Activated naive CD8-positive, alpha-beta T cell (primary cell): ENCODE results near the gene STK31.
"Not testable (repeated sequence)": the region's sequence is repeated elsewhere in the genome, so short reads cannot be mapped to it uniquely, and the experiment has no call there.

Source experiments
- H3K27ac Mint-ChIP-seq: one replicate; pipeline ENCODE4 v1.8.0; 2021; ENCODE audit warnings: mixed read lengths
- H3K27me3 Mint-ChIP-seq: one replicate; pipeline ENCODE4 v1.8.0; 2021; ENCODE audit warnings: mixed read lengths
- H3K36me3 Mint-ChIP-seq: one replicate; pipeline ENCODE4 v1.8.0; 2021; ENCODE audit warnings: mixed read lengths
- H3K4me1 Mint-ChIP-seq: one replicate; pipeline ENCODE4 v1.8.0; 2021; ENCODE audit warnings: low read depth, mixed read lengths
- H3K4me3 Mint-ChIP-seq: one replicate; pipeline ENCODE4 v1.8.0; 2021; ENCODE audit warnings: mild to moderate bottlenecking, mixed read lengths
- H3K9me3 Mint-ChIP-seq: one replicate; pipeline ENCODE4 v1.8.0; 2021; ENCODE audit warnings: low read depth, mixed read lengths

Gene STK31

DNA sequence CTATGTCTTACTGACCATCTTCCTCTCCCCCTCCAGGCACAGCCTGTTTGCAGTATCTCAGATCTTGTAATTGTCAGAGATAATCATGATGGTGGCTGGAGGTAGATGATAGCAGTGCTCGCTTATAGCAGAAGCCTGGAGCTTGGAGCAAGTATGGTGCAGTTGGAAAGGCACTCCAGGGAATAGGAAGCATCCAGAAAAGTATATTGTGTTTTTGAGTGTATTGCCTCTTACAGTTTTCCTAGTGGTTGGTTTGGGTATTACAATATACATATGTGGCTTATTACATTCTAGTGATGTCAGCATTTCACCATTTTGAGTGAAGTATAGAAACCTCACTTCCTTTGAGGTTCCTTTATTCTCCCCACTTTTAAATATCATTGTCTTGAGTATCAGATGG lies 101.5 kb downstream of the STK31 start:
- H3K27me3 Mint-ChIP-seq, result peaks cover 2% of the 10 kb centered on the region
- H3K36me3 Mint-ChIP-seq, result peaks cover 2% of the 10 kb centered on the region
- H3K9me3 Mint-ChIP-seq, result peaks cover 19% of the 10 kb centered on the region
- no peak overlapping the region for H3K27ac Mint-ChIP-seq
- no peak overlapping the region for H3K4me3 Mint-ChIP-seq
- H3K4me1 Mint-ChIP-seq, result no peaks in the 10 kb centered on the region

DNA sequence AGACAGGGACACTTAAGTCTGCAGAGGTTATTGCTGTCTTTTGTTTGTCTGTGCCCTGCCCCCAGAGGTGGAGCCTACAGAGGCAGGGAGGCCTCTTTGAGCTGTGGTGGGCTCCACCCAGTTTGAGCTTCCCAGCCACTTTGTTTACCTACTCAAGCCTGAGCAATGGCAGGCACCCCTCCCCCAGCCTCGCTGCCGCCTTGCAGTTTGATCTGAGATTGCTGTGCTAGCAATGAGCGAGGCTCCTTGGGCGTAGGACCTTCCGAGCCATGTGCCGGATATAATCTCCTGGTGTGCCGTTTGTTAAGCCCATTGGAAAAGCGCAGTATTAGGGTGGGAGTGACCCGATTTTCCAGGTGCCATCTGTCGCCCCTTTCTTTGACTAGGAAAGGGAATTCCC lies 118.1 kb downstream of the STK31 start:
- H3K27ac Mint-ChIP-seq, H3K4me3 Mint-ChIP-seq, H3K4me1 Mint-ChIP-seq, H3K27me3 Mint-ChIP-seq, H3K36me3 Mint-ChIP-seq: not testable (repeated sequence)
- peaks cover 12% of the 10 kb centered on the region for H3K9me3 Mint-ChIP-seq

DNA sequence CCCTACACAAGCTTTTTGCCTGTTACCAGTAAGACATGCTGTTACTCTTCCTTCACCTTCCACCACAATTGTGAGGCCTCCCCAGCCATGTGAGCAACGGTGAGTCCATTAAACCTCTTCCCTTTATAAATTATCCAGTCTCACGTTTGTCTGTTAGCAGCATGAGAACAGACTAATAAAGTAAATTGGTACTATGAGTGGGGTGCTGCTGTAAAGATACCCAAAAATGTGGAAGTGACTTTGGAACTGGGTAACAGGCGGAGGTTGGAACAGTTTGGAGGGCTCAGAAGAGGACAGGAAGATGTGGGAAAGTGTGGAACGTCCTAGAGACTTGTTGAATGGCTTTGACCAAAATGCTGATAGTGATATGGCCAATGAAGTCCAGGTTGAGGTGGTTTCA lies 122.7 kb downstream of the STK31 start:
- H3K4me3 Mint-ChIP-seq, H3K4me1 Mint-ChIP-seq, H3K27me3 Mint-ChIP-seq, H3K27ac Mint-ChIP-seq: not testable (repeated sequence)
- peaks cover 15% of the 10 kb centered on the region for H3K36me3 Mint-ChIP-seq
- H3K9me3 Mint-ChIP-seq, result peaks cover 20% of the 10 kb centered on the region

DNA sequence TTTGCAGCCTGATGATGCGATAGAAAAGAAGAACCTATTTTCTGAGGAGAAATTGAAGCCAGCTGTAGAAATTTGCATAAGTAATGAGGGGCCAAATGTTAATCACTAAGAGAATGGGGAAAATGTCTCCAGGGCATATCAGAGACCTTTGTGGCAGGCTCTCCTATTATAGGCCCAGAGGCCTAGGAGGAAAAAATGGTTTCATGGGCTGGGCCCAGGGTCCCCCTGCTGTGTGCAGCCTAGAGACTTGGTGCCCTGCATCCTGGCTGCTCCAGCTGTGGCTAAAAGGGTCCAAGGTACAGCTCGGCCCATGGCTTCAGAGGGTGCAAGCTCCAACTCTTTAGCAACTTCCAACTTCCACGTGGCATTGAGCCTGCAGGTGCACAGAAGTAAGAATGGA lies 123.4 kb downstream of the STK31 start:
- Mint-ChIP-seq H3K4me3 (no peak overlapping the region), H3K9me3 (peaks cover 22% of the 10 kb centered on the region), H3K27ac (no peak overlapping the region), H3K27me3 (peaks cover 4% of the 10 kb centered on the region), H3K4me1 (no peaks in the 10 kb centered on the region), H3K36me3 (peaks cover 15% of the 10 kb centered on the region)

DNA sequence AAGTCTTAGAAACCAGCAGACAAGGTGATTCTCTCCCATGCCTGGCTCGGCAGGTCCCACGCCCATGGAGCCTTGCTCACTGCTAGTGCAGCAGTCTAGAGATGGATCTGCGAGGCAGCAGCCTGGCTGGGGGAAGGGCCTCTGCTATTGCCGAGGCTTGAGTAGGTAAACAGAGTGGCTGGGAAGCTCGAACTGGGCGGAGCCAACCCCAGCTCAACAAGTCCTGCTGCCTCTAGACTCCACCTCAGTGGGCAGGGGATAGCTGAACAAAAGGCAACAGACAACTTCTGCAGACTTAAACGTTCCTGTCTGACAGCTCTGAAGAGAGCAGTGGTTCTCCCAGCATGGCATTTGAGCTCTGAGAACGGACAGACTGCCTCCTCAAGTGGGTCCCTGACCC lies 134.8 kb downstream of the STK31 start:
- not testable (repeated sequence) for H3K4me1 Mint-ChIP-seq, H3K27me3 Mint-ChIP-seq, H3K36me3 Mint-ChIP-seq, H3K4me3 Mint-ChIP-seq, H3K27ac Mint-ChIP-seq
- peaks cover 17% of the 10 kb centered on the region for H3K9me3 Mint-ChIP-seq

DNA sequence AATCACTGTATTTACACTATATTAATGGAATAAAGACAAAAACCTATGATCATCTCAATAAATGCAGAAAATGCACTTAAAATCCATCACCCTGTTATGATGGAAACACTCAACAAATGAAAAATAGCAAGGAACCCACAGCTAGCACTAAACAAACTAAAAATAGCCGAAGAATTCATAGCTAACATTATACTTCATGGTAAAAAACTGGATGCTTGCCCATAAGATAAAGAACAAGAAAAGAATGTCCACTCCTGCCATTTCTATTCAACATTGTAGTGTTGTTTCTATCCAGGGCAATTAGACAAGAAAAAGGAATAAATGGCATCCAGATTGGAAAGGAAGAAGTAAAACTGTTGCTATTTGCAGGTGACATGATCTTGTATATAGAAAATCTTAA lies 142.1 kb downstream of the STK31 start:
- Mint-ChIP-seq H3K36me3 (no peaks in the 10 kb centered on the region), H3K27ac (no peak overlapping the region), H3K4me3 (no peak overlapping the region), H3K27me3 (peaks cover under 1% of the 10 kb centered on the region), H3K4me1 (no peaks in the 10 kb centered on the region), H3K9me3 (peaks cover 7% of the 10 kb centered on the region)

DNA sequence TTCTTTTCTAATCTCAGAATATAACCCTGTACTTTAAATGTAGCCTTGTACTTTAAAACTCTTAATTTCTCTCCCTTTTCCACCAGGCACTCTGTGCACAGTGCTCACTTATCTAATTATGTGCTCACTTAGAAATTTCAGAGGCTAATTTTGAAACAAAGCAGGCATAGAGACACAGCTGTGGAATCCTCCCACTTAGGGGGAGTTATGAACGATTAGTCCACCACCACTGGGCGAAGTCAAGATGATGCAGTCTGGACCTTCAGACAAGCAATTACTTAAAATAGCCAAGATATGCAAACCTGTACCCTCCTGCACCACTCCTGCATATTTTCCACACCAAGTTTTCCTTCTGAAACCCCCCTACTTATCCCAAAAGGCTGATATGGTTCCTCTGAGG lies 143.0 kb downstream of the STK31 start:
- no peaks in the 10 kb centered on the region for H3K27me3 Mint-ChIP-seq
- H3K27ac Mint-ChIP-seq, result no peak overlapping the region
- no peaks in the 10 kb centered on the region for H3K4me1 Mint-ChIP-seq
- H3K36me3 Mint-ChIP-seq, result no peaks in the 10 kb centered on the region
- H3K4me3 Mint-ChIP-seq, result no peak overlapping the region
- H3K9me3 Mint-ChIP-seq, result peaks cover 3% of the 10 kb centered on the region

DNA sequence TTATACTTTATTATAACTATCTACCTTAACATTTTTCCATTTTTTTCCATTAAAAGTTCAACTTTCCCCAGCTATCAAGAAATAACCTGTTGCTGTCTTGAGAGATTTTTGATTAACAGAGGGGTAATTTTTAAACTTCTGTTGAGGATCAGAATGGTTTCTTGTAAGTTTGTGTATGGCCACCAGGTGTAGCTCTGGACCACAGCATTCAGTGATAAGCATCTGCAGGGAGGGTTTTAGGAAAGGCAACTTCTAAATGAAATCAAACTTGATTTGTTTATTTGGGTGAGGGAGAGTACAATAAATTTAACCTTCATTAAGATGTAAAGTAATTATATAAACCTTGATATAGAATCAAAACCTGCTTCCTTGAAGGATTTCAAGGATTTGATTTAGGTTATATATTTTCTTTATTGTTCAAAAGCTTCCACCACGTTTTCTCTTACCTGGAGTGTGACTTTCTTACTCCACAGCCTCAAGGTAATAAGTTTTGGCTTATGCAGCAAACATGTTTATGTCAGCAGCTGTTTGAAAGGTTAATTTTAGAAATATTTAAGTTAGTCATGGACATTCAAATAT lies 153.3 kb downstream of the STK31 start:
- Mint-ChIP-seq H3K27ac (no peak overlapping the region), H3K9me3 (no peaks in the 10 kb centered on the region), H3K27me3 (peaks cover 3% of the 10 kb centered on the region), H3K36me3 (no peaks in the 10 kb centered on the region), H3K4me1 (no peaks in the 10 kb centered on the region), H3K4me3 (no peak overlapping the region)

DNA sequence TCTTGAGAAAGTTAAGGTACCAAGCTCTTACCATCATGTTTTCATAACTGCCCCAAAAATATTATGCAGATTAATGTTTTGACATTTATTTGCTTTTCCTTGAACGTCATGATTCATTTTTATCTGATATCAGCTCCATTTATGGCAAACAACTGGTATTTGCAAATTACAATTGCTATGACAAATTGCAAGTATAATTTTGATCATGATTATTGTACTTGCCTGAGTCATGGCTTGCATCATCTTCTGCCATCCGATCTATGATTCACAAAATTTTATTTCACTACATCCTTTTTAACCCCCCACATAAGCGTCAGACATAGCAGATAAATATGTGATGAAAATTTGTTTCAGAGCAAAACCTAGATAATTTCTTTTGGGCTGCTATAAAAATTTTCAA lies 155.0 kb downstream of the STK31 start:
- no peaks in the 10 kb centered on the region for H3K4me1 Mint-ChIP-seq
- H3K27ac Mint-ChIP-seq, result no peak overlapping the region
- H3K9me3 Mint-ChIP-seq, result no peaks in the 10 kb centered on the region
- H3K27me3 Mint-ChIP-seq, result peaks cover 3% of the 10 kb centered on the region
- no peaks in the 10 kb centered on the region for H3K36me3 Mint-ChIP-seq
- H3K4me3 Mint-ChIP-seq, result no peak overlapping the region

DNA sequence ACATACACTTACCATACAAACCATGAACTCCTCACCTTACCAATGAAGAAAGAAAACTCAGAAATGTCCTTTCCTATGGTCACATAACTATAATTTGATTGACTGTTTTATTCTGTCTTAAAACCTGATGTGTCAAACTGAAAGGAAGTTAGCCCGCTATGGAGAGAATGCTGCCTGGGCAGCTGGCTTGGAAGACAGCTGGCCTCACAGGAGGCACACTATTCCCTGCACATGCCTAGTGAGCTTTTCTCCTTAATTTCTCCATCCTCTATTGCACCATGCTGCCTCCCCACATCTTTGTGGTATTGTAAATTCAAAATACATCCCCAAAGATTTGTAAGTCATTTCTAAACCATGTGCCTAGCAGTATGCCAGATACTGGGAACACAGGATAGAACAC lies 163.3 kb downstream of the STK31 start:
- Mint-ChIP-seq H3K4me1 (no peaks in the 10 kb centered on the region), H3K27me3 (peaks cover 14% of the 10 kb centered on the region), H3K9me3 (no peaks in the 10 kb centered on the region), H3K4me3 (no peak overlapping the region), H3K36me3 (no peaks in the 10 kb centered on the region), H3K27ac (no peak overlapping the region)

DNA sequence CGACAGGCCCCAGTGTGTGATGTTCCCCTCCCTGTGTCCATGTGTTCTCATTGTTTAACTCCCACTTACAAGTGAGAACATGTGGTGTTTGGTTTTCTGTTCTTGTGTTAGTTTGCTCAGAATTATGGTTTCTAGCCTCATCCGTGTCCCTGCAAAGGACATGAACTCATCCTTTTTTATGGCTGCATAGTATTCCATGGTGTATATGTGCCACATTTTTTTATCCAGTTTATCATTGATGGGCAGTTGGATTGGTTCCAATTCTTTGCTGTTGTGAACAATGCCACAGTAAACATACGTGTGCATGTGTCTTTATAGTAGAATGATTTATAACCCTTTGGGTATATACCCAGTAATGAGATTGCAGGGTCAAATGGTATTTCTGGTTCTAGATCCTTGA lies 166.5 kb downstream of the STK31 start:
- not testable (repeated sequence) for H3K9me3 Mint-ChIP-seq, H3K36me3 Mint-ChIP-seq, H3K27ac Mint-ChIP-seq, H3K4me3 Mint-ChIP-seq, H3K4me1 Mint-ChIP-seq
- peaks cover 18% of the 10 kb centered on the region for H3K27me3 Mint-ChIP-seq
